ENCODE data around the gene LILRA5.
"Not testable (repeated sequence)": the region's sequence is repeated elsewhere in the genome, so short reads cannot be mapped to it uniquely, and the experiment has no call there.

The LILRA5 gene

DNA sequence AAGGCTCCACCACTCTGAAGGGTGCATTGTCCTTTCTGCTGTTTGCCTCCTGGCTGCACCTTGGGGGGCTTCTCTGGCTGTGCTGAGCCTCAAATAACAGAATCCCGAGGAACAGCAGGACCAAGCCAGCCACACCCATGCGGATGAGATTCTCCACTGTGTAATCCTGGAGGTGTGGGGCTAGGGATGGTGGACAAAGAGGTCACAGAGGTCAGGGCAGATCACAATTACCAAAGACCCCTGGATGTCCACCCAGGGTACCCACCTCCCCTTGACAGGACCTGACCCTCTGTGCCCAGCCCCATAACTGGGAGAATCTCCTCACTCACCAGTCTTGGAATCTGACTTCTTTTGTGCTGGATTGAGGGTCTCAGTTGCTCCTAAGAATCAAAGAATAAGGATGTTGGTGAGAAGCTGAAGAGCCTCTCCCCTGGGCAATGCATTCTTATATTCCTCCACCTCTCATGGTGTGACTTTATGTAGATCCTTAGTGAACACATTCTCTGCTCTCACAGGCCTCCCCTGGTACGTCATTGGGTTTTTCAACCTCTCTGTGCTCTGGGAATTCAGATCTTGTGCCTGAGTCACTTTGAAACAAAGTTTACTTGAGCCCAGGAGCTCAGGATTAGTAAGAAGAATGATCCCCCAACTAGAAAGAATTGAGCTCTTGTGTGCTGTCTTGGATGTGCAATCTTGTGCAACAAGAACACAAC is 20.8 kb upstream of the LILRA5 start:
- DNase-seq (ENCODE audit: low read depth): no peak

DNA sequence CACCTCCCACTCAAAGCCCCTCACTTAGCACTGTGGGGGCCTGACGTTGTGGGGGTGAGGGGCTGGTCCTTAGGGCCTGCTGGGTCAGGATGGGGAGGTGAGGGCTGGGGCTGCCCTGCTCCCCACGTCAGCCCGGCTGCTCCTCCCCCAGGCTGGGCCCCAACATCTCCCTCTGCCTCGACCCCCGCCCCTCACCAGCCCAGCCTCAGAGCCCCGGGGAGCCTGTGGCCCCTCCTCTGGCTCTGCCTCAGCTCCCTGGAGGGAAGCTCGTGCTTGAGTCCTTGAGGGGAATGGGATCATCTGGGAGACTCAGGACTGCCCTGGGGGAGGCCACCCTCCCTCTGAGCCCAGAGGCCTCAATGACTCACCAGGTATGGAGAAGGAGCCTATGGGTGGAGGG is 19.2 kb upstream of the LILRA5 start:
- no peak for DNase-seq (ENCODE audit: low read depth)

DNA sequence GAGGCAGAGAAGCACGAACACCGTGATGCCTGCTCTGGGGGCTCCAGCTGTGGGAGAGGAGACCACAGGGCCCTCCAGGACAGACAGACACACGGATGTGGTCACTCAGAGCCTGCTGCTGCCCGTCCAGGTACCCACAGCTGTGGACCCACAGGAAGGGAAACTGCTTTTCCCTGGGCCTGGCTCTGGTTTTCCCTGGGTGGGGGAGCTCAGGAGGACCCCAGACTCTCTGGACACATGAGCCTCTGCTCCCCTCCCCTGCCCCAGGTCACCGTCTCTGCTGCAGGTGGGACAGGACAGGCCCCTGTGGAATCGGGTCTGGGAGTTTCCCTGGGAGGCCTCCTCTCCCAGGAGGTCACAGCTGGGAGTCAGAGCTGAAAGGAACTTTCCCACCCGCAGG is 18.7 kb upstream of the LILRA5 start:
- no peak for DNase-seq (ENCODE audit: low read depth)

DNA sequence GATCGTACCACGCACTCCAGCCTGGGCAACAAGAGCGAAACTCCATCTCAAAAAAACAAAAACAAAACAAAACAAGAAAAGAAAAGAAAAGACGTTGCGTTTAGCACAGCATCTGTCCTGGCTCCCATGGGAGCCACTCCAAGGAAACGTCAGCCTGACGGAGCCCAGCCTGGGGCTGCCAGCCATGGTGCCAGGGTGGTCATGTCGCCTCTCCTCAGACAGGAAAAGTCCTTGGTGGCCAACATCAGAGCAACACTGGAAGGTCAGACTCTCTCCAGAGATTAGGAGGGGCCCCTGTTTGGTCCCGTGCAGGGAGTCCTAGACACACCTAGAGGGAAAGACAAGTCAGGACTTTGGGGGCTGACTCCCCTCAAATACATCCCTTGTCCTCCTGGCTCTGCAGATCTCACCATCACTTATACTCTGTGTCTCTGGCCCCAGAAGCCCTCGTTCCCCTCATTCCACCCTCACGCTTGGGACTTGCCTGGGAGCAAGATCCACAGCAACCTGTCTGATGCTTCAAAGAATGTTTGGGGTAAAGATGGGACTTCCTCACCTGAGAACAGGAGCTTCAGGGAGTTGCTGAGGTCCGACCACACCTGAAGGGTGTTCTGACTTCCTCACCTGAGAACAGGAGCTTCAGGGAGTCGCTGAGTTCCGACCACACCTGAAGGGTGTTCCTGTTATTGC is 16.7 kb upstream of the LILRA5 start:
- DNase-seq (ENCODE audit: low read depth): no peak

DNA sequence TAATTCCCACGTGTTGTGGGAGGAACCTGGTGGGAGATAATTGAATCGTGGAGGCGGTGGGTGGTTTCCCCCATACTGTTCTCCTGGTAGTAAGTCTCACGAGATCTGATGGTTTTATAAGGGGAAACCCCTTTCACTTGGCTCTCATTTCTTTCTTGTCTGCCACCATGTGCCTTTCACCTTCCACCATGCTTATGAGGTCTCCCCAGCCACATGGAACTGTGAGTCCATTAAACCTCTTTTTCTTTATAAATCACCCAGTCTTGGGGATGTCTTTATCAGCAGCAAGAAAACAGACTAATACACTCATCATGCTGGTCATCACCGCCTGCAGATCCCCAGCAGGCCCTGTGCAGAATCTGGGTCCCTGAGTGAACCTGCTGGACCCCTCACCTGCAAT is 15.8 kb upstream of the LILRA5 start:
- DNase-seq (ENCODE audit: low read depth): not testable (repeated sequence)

DNA sequence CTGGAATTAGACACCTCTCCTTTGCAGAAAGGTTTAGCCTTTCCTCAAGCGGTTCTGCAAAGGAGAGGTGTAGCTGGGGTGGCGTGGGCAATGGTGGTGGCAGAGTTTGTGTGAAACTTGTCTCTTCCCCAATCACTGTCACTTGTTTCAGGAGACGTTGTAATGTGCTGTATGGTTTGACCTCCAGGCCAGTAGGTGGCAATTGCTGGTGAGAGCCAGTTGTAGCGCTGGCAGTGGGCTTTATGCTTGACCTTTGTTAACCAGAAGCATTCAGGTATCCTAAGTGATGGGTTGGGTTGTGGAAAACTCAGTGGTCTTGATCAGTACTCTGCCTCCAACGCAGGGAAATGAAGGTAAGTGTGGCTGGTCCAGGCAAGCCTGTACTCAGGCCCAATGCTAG is 12.7 kb upstream of the LILRA5 start:
- DNase-seq (ENCODE audit: low read depth): no peak

DNA sequence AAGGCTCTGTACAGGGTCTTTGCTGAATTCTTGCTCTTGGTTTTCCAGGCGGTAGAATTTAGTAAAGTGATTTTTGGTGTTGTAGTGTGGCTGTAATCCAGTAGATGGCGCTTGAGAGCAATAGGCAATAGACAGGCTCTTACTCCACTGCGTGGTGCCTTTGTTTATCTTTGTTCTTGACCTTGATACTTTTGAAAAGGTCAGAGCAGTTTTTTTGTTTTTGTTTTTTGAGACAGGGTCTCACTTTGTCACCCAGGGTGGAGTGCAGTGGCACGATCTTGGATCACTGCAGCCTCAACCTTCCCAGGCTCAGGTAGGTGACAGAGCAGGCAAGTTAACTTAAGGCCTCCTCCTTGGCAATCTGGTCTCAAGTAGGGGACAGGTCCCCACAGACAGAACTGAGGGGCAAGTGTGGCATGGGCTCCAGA is 12.2 kb upstream of the LILRA5 start:
- DNase-seq (ENCODE audit: low read depth): no peak

DNA sequence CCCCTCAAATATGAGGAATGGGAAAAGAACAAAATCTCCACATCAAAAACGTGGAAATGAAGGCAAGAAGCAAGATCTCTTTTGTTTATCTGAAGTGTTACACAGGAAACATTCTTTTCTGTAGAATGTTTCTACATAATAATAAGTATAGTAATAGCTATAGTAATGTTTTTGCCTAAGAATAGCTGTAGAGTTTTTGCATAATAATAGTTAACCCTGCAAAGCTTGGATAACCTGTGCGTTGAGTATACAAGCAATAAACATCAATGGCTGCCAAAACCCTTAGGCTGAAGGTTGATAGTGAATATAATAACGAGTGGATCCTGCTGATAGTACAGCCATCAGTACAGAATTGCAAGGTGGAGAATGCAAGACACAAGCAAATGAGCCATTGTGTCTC is 11.1 kb upstream of the LILRA5 start:
- DNase-seq (ENCODE audit: low read depth): no peak

DNA sequence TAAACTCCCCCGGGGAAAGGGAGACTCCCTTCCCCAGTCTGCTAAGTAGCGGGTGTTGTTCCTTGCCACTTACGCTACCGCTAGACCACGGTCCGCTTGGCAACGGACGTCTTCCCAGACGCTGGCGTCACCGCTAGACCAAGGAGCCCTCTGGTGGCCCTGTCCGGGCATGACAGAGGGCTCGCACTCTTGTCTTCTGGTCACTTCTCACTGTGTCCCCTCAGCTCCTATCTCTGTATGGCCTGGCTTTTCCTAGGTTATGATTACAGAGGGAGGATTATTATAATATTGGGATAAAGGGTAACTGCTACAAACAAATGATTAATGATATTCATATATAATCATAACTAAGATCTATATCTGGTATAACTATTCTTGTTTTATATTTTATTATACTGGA is 10.0 kb upstream of the LILRA5 start:
- DNase-seq (ENCODE audit: low read depth): not testable (repeated sequence)

DNA sequence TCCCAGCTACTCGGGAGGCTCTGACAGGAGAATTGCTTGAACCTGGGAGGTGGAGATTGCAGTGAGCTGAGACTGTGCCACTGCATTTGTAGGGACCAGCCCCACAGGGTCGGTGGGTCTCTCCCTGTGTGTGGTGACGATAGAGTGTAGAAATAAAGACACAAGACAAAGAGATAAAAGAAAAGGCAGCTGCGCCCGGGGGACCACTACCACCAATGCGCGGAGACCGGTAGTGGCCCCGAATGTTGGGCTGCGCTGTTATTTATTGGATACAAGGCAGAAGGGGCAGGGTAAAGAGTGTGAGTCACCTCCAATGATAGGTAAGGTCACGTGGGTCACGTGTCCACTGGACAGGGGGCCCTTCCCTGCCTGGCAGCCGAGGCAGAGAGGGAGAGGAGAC is 9.3 kb upstream of the LILRA5 start:
- DNase-seq (ENCODE audit: low read depth): not testable (repeated sequence)

DNA sequence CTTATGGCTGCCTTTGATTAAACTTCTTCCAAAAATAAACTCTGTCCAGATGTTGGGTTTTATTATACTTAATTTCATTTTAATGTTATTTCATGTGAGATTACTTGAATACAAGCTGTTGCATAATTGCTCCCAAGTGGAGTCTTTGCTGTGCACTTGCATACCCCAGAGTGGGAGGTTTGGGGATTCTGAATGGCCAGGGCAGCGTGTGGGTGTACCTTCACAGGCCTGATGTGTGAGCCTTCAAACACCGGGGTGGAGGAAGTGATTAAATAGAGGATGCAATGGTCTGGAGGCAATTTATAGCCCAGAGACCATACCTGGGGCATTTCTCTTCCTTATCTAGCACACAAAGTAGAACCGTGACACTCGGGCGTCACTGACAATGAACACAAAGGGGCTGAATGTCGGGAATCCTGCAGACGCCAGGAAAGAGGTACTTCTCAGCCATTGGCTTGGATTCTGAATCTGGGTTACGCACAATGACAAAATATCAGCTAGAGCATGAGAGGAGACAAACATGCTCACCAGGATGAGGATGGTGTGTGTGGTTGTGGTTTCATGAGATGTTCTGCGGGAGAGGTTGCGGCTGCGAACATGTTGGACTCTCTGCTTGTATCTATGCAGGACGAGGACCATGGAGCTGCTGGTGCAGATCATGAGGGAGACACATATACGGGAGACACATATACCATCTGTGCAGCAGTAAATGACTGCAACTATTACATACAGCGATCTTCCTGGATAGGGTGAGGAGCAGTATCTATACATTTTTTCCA is 7.1 kb upstream of the LILRA5 start:
- DNase-seq (ENCODE audit: low read depth): no peak

DNA sequence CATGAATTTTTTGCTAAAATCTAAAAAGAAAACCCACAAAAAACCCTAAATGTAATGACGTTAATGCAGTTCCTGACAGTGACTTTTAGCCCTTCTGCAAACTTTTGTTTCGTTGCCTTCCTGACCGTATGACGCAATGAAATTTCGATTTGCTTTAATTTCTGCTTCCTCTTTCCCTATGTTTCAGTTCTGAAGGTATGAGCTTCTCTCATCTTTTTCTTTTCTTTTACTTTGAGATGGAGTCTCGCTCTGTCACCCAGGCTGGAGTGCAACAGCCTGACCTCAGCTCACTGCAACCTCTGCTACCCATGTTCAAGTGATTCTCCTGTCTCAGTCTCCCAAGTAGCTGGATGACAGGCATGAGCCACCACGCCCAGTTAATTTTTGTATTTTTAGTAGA is 6.1 kb upstream of the LILRA5 start:
- DNase-seq (ENCODE audit: low read depth): no peak

DNA sequence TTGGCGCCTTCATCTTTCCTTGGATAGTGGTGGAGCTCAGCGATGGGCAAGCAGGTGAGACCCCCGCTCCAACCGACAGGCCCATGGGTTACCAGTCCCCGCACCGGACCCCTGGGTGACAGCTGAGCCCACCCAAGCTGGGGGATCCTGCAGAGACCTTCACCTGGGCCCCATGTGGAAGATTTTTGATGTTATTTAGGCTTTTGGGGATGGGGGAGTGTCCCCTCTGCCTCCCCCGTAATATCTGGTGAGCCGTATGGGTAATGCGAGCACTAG is 4.9 kb upstream of the LILRA5 start:
- DNase-seq (ENCODE audit: low read depth): no peak

DNA sequence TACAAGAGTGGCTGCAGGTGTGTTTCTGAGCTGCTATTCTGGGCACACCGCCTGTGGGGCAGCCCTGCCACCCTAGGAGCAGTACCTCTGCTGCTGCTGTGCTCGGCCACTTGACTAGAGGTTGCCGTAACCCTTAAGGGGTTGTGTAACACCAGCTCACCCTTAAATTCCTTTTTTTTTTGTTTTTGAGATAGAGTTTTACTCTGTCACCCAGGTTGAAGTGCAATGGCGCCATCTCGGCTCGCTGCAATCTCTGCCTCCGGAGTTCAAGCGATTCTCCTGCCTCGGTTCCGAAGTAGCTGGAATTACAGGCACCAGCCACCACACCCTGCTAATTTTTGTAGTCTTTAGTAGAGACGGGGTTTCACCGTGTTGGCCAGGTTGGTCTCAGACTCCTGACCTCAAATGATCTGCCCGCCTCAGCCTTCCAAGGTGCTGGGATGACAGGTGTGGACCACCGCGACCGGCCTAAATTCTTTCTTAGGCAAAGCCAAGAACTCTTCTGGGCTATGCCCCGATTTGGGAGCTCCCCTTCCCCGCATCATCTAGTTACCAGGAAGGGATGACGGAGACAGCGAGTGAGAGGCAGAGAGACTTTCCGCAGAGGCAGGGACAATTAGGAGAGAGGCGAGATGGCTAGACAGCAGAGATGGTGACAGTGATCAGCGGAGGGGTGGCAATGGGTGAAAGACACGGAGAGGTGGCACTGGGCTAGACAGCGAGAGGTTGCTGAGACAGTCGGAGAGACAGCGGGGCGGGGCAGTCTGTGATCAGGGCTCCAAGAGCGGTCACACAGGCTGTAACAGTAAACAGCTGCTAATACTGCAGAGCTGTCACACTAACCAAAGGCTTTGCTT is 4.4 kb upstream of the LILRA5 start:
- DNase-seq (ENCODE audit: low read depth): no peak

DNA sequence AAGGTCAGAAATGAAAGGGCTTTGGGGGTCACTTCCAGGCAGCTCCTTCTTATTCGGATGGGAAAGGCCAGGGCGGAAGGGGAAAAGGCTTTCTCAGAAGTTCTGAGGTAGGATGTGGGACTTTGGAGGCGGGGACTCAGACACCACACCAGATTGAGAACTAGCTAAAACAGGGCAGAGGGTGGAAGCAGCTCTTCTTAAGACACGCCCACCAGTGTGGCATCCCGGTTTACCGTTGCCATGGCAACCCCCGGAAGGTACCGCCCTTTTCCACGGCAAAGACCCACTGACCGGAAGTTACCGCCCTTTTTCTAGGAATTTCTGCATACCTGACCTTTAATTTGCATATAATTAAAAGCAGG is 3.8 kb upstream of the LILRA5 start:
- DNase-seq (ENCODE audit: low read depth): no peak

DNA sequence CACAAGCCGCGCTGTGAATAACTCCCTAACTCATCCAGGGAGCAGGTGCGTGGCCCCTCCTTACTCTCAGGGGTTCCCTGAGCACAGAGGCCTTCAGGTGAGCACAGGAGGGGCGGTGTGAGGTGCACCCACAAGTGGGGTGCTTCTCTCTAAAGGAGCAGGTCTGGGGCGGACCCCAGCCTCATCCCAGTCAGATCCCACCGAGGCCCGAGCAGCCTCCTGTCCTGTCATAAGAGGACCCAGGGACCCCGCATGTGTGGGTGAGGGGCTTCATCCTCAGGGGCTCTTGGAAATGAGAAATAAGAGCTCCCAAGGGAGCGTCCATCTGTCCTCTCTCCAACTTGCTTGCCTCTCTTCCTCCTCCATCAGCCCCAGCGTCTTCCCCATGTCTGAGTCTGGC is 3.0 kb upstream of the LILRA5 start:
- DNase-seq (ENCODE audit: low read depth): no peak

DNA sequence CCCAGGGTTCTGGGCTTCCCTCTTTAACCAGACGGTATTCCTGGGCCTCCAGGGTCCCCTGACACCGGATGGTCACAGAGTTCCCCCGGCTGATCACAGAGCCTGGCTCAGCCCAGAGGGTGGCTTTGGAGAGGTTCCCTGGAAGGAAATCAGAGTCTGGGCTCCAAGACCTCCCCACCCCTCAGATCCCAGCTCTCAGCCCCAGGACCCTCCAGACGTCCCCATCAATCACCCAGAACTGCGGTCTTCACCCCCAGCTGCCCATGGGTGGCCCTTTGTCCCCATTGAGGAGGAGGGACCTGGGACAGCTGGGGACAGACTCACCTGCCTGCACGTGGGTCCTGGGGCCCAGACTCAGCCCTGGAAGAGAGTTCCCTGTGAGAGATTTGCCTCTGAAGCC is 955 bp downstream of the LILRA5 start:
- no peak for DNase-seq (ENCODE audit: low read depth)

DNA sequence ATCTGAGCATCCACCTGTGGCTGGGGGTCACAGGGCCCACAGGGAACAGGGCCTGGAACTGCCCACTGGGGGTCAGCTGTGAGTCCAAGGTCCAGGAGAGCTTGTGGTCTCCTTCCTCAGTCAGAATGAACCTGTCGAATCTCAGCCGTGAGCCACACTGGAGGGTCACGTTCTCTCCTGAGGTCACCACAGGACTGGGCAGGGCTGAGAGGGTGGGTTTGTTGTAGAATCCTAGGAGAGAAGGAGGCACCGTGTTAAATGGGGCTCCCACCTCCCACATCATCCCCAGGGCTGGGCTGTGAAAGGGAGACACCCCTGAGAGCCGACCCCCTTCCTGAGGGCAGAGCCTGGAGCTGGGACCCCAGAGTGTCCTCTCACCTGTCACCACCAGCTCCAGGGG is 1.5 kb downstream of the LILRA5 start:
- no peak for DNase-seq (ENCODE audit: low read depth)

DNA sequence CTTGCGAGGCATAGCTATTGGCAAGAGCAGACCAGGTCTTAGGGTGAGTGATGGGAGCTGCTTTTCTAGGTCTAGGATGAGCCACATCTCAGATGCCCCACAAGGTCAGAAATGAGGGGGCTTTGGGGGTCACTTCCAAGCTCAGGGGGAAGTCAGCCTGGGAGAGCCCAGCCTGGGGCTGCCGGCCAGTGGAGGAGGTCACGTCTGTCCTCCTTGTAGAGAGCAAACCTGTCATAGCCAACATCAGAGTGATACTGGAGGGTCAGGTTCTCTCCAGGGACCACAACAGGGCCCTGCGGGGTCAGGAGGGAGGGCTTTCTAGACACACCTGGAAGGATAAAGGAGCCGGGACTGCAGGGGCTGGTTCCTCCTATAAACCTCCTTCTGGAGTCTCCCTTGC is 2.4 kb downstream of the LILRA5 start:
- no peak for DNase-seq (ENCODE audit: low read depth)

DNA sequence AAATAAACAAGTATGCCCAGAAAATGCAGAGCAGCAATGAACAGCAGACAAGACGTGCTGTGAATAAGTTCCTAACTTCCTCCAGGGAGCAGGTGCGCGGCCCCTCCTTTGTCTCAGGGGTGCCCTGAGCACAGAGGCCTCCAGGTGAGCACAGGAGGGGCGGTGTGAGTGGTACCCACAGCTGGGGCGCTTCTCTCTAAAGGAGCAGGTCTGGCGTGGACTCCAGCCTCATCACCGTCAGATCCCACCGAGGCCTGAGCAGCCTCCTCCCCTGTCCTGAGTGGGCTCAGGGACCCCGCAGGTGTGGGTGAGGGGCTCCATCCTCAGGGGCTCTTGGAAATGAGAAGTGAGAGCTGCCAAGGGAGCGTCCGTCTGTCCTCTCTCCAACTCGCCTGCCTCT is 3.2 kb downstream of the LILRA5 start:
- DNase-seq (ENCODE audit: low read depth): no peak

DNA sequence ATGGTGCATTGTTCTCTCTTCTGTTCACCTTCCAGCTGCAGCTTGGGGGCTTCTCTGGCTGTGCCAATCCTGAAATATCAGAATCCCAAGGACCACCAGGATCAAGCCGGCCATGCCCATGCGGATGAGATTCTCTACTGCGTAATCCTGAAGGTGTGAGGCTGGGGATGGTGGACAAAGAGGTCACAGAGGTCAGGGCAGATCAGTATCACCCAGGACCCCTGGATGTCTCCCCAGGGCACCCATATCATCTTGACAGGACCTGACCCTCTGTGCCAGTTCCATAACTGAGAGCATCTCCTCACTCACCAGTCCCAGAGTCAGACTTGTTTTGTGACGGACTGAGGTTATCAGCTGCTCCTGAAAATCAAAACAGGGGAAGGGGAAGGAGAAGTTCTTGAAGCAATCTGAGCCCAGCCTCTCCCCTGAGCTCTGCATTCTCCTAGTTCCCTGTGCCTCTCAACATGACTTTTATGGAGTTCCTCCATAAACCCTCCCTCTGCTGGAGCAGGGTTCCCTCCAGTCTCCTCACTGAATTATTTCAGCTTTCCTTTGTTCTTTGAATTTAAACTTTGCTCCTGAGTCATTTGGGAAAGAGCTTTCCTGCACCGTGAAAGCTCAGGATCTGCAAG is 5.5 kb downstream of the LILRA5 start:
- DNase-seq (ENCODE audit: low read depth): no peak

DNA sequence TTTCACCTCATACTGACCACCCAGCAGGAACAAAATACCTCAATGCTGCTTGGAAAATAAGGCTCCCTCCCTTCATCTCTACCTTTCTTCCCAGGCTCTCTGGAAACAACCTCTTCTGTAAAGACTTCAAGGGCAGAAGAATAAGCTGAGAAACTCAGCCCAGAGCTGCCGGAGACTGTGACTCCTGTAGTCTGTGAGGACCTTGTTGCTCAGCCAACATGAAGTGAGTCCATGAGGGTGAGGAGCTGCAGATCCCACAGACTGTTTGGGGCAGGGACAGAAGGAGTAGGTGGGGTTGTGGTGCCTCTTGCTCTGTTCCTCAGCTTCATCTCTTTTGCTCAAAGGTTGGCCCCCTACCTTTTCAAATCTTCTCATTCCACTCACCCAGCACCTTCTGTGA is 7.8 kb downstream of the LILRA5 start:
- DNase-seq (ENCODE audit: low read depth): no peak
